ENCODE measurements around the gene CHAD. TPM values are rescaled to one million over a fixed set of nuclear protein-coding genes. Genes with fewer than 3 reads are reported as not detected.

CHAD gene
- total and polyA plus RNA-seq, 2 experiments from 2014 or later, result not detected

DNA sequence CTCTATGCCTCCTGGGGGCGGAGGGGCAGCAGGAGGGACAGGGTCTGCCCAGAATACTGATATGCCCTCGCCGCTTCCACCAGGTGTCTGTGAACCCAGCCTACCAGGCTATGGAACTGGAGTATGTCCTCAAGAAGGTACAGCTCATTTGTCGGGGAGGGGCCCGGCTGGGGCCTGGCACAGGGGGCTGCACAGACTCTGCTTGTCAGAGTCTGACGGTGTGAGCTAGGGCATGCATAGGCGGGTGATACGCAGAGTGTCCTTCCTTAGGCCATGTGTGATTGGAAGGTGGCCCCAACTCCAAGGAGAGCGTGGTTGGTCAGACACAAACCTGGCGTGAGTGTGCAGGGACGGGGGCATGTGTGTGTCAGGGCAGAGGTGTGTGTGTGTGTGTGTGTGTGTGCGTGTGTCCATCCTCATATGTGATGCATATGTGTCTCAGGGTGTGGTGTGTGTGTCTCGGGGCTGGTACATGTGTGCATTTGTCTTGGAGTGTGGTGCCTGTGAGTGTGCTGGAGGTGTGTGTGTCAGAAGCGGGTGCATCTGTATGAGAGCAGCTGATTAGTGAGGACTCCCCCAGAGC, 7.0 kb downstream of the CHAD start:
- H3K79me2 ChIP-seq (ENCODE audit: insufficient read depth), result no peaks in the 10 kb centered on the region
- H3K9me3 ChIP-seq (ENCODE audit: low read depth), result no peaks in the 10 kb centered on the region
- no peaks in the 10 kb centered on the region for H4K20me1 ChIP-seq (ENCODE audit: insufficient read depth)
- no peak overlapping the region for H3K27ac ChIP-seq
- H3F3A ChIP-seq (ENCODE audit: insufficient read depth), result no peaks in the 10 kb centered on the region
- in situ Hi-C loops (cut with MboI), result no loop called here
- no peak for DNase-seq
- no peaks in the 10 kb centered on the region for H3K36me3 ChIP-seq (ENCODE audit: low read depth)
- H3K27me3 ChIP-seq (replicated peaks; ENCODE audit: insufficient read depth), result no peaks in the 10 kb centered on the region
- no peak overlapping the region for H3K4me3 ChIP-seq
- no peak overlapping the region for H3K9ac ChIP-seq
- TF ChIP-seq EZH2 (IDR thresholded peaks at IDR 0.05; ENCODE audit: insufficient read depth, poor library complexity, severe bottlenecking) (no peak), EZH2phosphoT487 (IDR thresholded peaks at IDR 0.05; ENCODE audit: insufficient read depth, low read depth) (no peak)
- WGBS, 2 experiments (ENCODE audit: low coverage in 1 of 2, low lambda C conversion rate in 2 of 2, missing lambda C conversion rate in 2 of 2), result 91 to 93% methylated on average over 13 to 14 of the region's 14 CpGs
- H3K4me2 ChIP-seq (ENCODE audit: unreplicated experiment), result no peak overlapping the region
- no peaks in the 10 kb centered on the region for H3K9me2 ChIP-seq (ENCODE audit: insufficient read depth)
- H2AFZ ChIP-seq, result no peak overlapping the region
- no peaks in the 10 kb centered on the region for H3K4me1 ChIP-seq (ENCODE audit: insufficient read depth)

DNA sequence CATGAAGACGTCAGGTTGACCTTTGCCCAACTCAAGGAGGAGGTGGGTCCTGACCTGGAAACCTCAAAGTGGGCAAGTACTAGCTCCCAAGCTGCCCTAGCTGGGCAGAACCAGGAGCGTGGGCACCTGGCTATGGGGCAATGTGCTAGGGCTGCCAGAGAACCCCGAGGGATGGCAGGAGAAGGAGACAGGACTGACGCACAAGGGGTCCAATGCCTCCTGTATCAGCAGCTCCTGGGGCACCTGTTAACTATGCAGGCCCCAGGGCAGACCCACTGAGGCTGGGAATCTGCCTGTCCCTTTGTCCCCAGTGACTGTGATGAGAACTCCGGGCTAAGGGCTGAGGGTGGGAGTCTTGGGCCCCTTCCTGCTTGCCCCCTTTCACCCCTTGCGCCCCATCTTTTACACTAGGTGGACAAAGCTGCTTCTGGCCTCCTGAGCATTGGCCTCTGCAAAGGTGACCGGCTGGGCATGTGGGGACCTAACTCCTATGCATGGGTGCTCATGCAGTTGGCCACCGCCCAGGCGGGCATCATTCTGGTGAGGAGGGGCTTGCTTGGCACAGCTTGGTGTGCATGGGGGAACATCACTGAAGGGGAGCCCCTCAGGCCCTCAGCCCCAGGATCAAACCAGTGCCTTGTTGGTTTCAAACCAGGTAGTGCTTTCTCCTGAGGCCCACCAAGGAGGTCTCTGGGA, 7.7 kb downstream of the CHAD start:
- no peaks in the 10 kb centered on the region for H3F3A ChIP-seq (ENCODE audit: insufficient read depth)
- 80 to 85% methylated on average over 9 of the region's 9 CpGs for WGBS, 2 experiments (ENCODE audit: low coverage in 1 of 2, low lambda C conversion rate in 2 of 2, missing lambda C conversion rate in 2 of 2)
- H3K9me3 ChIP-seq (ENCODE audit: low read depth), result no peaks in the 10 kb centered on the region
- H3K36me3 ChIP-seq (ENCODE audit: low read depth), result no peaks in the 10 kb centered on the region
- no peaks in the 10 kb centered on the region for H3K79me2 ChIP-seq (ENCODE audit: insufficient read depth)
- H3K4me3 ChIP-seq, result no peak overlapping the region
- in situ Hi-C loops (cut with MboI), result no loop called here
- no peaks in the 10 kb centered on the region for H4K20me1 ChIP-seq (ENCODE audit: insufficient read depth)
- DNase-seq, result no peak
- no peak overlapping the region for H2AFZ ChIP-seq
- no peaks in the 10 kb centered on the region for H3K9me2 ChIP-seq (ENCODE audit: insufficient read depth)
- H3K27ac ChIP-seq, result no peak overlapping the region
- no peak overlapping the region for H3K4me2 ChIP-seq (ENCODE audit: unreplicated experiment)
- H3K4me1 ChIP-seq (ENCODE audit: insufficient read depth), result no peaks in the 10 kb centered on the region
- H3K27me3 ChIP-seq (replicated peaks; ENCODE audit: insufficient read depth), result no peaks in the 10 kb centered on the region
- H3K9ac ChIP-seq, result no peak overlapping the region
- TF ChIP-seq EZH2 (IDR thresholded peaks at IDR 0.05; ENCODE audit: insufficient read depth, poor library complexity, severe bottlenecking) (no peak), EZH2phosphoT487 (IDR thresholded peaks at IDR 0.05; ENCODE audit: insufficient read depth, low read depth) (no peak)

DNA sequence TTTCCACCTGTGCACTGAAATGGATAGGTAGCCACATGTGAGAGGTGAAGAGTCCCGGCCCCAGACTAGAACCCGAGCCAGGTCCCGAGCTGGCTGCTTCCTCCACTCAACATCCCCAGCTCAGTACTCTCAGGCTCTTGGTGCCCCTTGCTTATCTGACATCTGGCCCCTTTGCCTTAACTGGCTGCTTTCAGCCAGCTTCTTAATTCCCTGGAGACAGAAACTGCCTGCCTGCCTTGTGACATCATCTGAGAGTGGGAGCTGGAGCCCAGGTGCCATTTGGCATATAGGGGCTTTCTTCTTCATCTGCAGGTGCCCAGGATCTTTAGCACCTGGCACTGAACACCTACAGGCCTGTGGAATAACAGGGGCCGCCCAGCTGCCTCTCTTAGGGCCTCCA, 8.9 kb downstream of the CHAD start:
- in situ Hi-C loops (cut with MboI), result no loop called here

DNA sequence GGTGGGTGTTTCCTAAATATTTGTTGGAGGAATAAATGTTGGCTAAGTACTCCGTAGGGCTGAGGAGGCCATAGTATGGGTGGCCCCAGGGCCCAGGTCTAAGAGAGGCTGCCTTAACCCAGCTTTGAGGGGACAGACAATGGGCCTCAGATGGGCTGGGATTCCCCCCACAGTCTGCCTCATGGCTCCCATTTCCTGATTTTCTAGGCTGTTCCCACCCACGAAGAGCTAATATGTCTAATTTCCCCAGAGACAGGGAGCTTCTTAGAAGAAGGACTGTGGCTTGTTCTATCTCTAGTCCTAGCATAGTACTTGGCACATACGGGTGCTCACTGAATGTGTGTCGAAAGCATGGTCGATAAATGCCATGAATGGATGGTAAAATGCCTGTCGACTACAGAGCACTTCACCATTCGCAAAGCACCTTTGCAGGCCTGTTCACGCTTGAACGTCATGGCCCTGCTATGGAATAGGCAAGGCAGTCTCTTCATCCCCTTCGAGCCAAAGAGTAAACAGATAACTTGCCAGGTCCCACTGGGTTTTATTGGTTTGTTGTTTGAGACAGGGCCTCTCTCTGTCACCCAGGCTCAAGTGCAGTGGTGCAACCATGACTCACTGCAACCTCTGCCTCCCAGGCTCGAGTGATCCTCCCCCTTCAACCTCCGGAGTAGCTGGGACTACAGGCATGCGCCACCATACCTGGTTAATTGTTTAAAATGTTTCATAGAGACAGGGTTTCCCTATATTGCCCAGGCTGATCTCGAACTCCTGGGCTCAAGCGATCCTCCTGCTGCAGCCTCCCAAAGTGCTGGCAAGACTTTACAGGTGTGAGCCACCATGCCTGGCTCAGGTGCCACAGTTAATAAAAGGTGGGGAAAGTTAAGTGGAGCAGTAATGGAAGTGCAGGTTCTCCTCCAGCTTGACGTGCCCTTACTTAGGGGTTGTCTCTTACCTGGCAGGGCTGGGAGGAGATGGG, 9.7 kb downstream of the CHAD start:
- no peaks in the 10 kb centered on the region for H3F3A ChIP-seq (ENCODE audit: insufficient read depth)
- H3K4me1 ChIP-seq (ENCODE audit: insufficient read depth), result no peaks in the 10 kb centered on the region
- 81% methylated on average over 16 of the region's 16 CpGs for WGBS, 2 experiments (ENCODE audit: low coverage in 1 of 2, low lambda C conversion rate in 2 of 2, missing lambda C conversion rate in 2 of 2)
- H2AFZ ChIP-seq, result no peak overlapping the region
- in situ Hi-C loops (cut with MboI), result no loop called here
- peak; percentile 39 for DNase-seq
- no peak overlapping the region for H3K4me2 ChIP-seq (ENCODE audit: unreplicated experiment)
- TF ChIP-seq EZH2phosphoT487 (IDR thresholded peaks at IDR 0.05; ENCODE audit: insufficient read depth, low read depth), result no peak
- H3K36me3 ChIP-seq (ENCODE audit: low read depth), result no peaks in the 10 kb centered on the region
- no peaks in the 10 kb centered on the region for H3K27me3 ChIP-seq (replicated peaks; ENCODE audit: insufficient read depth)
- H3K9me2 ChIP-seq (ENCODE audit: insufficient read depth), result no peaks in the 10 kb centered on the region
- H3K9ac ChIP-seq, result no peak overlapping the region
- H4K20me1 ChIP-seq (ENCODE audit: insufficient read depth), result no peaks in the 10 kb centered on the region
- H3K79me2 ChIP-seq (ENCODE audit: insufficient read depth), result no peaks in the 10 kb centered on the region
- no peak overlapping the region for H3K27ac ChIP-seq
- H3K9me3 ChIP-seq (ENCODE audit: low read depth), result no peaks in the 10 kb centered on the region
- H3K4me3 ChIP-seq, result no peak overlapping the region

More for the DNA sequence above, 8.9 kb downstream of the CHAD start:
- Histone ChIP-seq H3K9ac (no peak overlapping the region), H3K27me3 (replicated peaks; ENCODE audit: insufficient read depth) (no peaks in the 10 kb centered on the region), H3K4me2 (ENCODE audit: unreplicated experiment) (no peak overlapping the region), H3K4me1 (ENCODE audit: insufficient read depth) (no peaks in the 10 kb centered on the region), H4K20me1 (ENCODE audit: insufficient read depth) (no peaks in the 10 kb centered on the region), H3K27ac (no peak overlapping the region), H2AFZ (no peak overlapping the region), H3F3A (ENCODE audit: insufficient read depth) (no peaks in the 10 kb centered on the region), H3K9me3 (ENCODE audit: low read depth) (no peaks in the 10 kb centered on the region), H3K36me3 (ENCODE audit: low read depth) (no peaks in the 10 kb centered on the region), H3K4me3 (no peak overlapping the region), H3K79me2 (ENCODE audit: insufficient read depth) (no peaks in the 10 kb centered on the region), H3K9me2 (ENCODE audit: insufficient read depth) (no peaks in the 10 kb centered on the region)
- TF ChIP-seq EZH2 (IDR thresholded peaks at IDR 0.05; ENCODE audit: insufficient read depth, poor library complexity, severe bottlenecking) (no peak), EZH2phosphoT487 (IDR thresholded peaks at IDR 0.05; ENCODE audit: insufficient read depth, low read depth) (no peak)
- 89 to 96% methylated on average over 4 of the region's 4 CpGs for WGBS, 2 experiments (ENCODE audit: low coverage in 1 of 2, low lambda C conversion rate in 2 of 2, missing lambda C conversion rate in 2 of 2)
- DNase-seq, result peak; percentile 15
